Posterior vena cava (tissue), 2 donors: ENCODE data around the gene CYSRT1. TPM values are rescaled to one million over a fixed set of nuclear protein-coding genes. Genes with fewer than 3 reads are reported as not detected.

Experiments used
- total RNA-seq, 2 donors: library from RNA; stranded (reverse); fragmentation: NEBNext Ultra II Directional; extraction: Animal tissue kit (Norgen Biotek cat#: 25700); gene quantifications; one replicate each; pipeline ENCODE4 v1.2.1, GENCODE V29; 2021
- donor health status: DM: yes; HTN: yes; CAD: no.
- donor health status: DM: yes; HTN: yes; CAD: no.

The CYSRT1 gene
- total RNA-seq, 2 donors from 2014 or later: 0.32 TPM; not detected in 1

Other genes with a start within 250 kb of the CYSRT1 start
- gene PTGDS, start 247.7 kb upstream of the CYSRT1 start, total RNA-seq: 100 to 1,000 TPM; 475 to 547 TPM
- 1 to 10 TPM; 2.0 to 2.4 TPM for gene LCNL1, start 242.2 kb upstream of the CYSRT1 start, total RNA-seq
- gene PAXX, start 232.8 kb upstream of the CYSRT1 start, total RNA-seq: 10 to 100 TPM; 23.1 to 25.4 TPM
- gene CLIC3, start 228.6 kb upstream of the CYSRT1 start, total RNA-seq: 1 to 10 TPM; 1.9 to 3.8 TPM
- gene ABCA2, start 196.9 kb upstream of the CYSRT1 start, total RNA-seq: 10 to 100 TPM; 30.8 to 32.8 TPM
- gene FUT7, start 193.1 kb upstream of the CYSRT1 start, total RNA-seq: under 1 TPM; 0.24 to 0.32 TPM
- 100 to 1,000 TPM; 129 to 133 TPM for gene NPDC1, start 179.0 kb upstream of the CYSRT1 start, total RNA-seq
- gene ENTPD2, start 171.1 kb upstream of the CYSRT1 start, total RNA-seq: 1 to 10 TPM in 1 of 2 donors, under 1 TPM in 1; 0.48 to 1.2 TPM
- under 1 TPM; 0.33 to 0.42 TPM for gene SAPCD2, start 154.6 kb upstream of the CYSRT1 start, total RNA-seq
- gene UAP1L1, start 147.7 kb upstream of the CYSRT1 start, total RNA-seq: 10 to 100 TPM; 15.2 to 20.5 TPM
- gene MAN1B1, start 138.2 kb upstream of the CYSRT1 start, total RNA-seq: 10 to 100 TPM; 32.0 to 44.3 TPM
- 100 to 1,000 TPM; 108 to 128 TPM for gene DPP7, start 110.4 kb upstream of the CYSRT1 start, total RNA-seq
- not detected for gene GRIN1, start 86.0 kb upstream of the CYSRT1 start, total RNA-seq
- gene LRRC26, start 55.1 kb upstream of the CYSRT1 start, total RNA-seq: not detected
- gene TMEM210, start 53.1 kb upstream of the CYSRT1 start, total RNA-seq: not detected
- 10 to 100 TPM; 39.1 to 42.3 TPM for gene ANAPC2, start 36.6 kb upstream of the CYSRT1 start, total RNA-seq
- 10 to 100 TPM; 40.4 to 44.6 TPM for gene SSNA1, start 36.5 kb upstream of the CYSRT1 start, total RNA-seq
- 1 to 10 TPM; 4.2 to 8.8 TPM for gene TPRN, start 24.4 kb upstream of the CYSRT1 start, total RNA-seq
- gene TMEM203, start 19.5 kb upstream of the CYSRT1 start, total RNA-seq: 10 to 100 TPM; 24.8 to 25.2 TPM
- gene NDOR1, start 19.5 kb upstream of the CYSRT1 start, total RNA-seq: 1 to 10 TPM; 6.7 to 8.1 TPM
- 1 to 10 TPM; 2.3 to 2.7 TPM for gene RNF208, start 2.9 kb upstream of the CYSRT1 start, total RNA-seq
- not detected for gene RNF224, start 2.3 kb downstream of the CYSRT1 start, total RNA-seq
- gene SLC34A3, start 5.7 kb downstream of the CYSRT1 start, total RNA-seq: not detected
- 100 to 1,000 TPM; 178 to 185 TPM for gene TUBB4B, start 16.1 kb downstream of the CYSRT1 start, total RNA-seq
- gene STPG3, start 26.1 kb downstream of the CYSRT1 start, total RNA-seq: not detected
- 10 to 100 TPM; 33.3 to 36.7 TPM for gene NELFB, start 30.2 kb downstream of the CYSRT1 start, total RNA-seq
- 1 to 10 TPM; 5.3 to 7.0 TPM for gene TOR4A, start 52.6 kb downstream of the CYSRT1 start, total RNA-seq
- 1 to 10 TPM; 5.6 to 9.0 TPM for gene NRARP, start 77.1 kb downstream of the CYSRT1 start, total RNA-seq
- 10 to 100 TPM; 13.9 to 14.6 TPM for gene EXD3, start 198.0 kb downstream of the CYSRT1 start, total RNA-seq
- 1 to 10 TPM; 2.0 to 2.7 TPM for gene NOXA1, start 198.2 kb downstream of the CYSRT1 start, total RNA-seq
- not detected for gene ENTPD8, start 216.2 kb downstream of the CYSRT1 start, total RNA-seq
- gene NSMF, start 234.2 kb downstream of the CYSRT1 start, total RNA-seq: 10 to 100 TPM; 47.6 to 55.5 TPM